ENCODE data around the gene GGCX. TPM values are rescaled to one million over a fixed set of nuclear protein-coding genes. Genes with fewer than 3 reads are reported as not detected.
"Not testable (repeated sequence)": the region's sequence is repeated elsewhere in the genome, so short reads cannot be mapped to it uniquely, and the experiment has no call there.

GGCX gene
- total and polyA plus RNA-seq, 8 donors, result 15.7 to 43.4 (median 27.1) TPM

DNA sequence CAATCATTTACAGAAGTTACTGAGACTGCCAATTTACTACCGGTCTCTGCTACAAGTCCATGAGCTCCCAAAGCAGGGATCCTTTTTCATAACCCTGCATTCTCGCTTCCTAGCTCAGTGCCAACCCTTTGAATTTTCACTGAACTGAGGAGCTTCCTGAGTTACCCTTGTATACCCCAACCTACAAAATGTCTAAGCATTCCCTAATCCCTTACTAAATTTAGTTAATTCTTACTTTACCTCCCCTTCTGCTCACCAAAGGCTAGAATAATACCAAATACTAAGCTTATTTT is 12.7 kb downstream of the GGCX start:
- H3K9me3 ChIP-seq, result no peaks in the 10 kb centered on the region
- H3K4me1 ChIP-seq, result peaks cover 0 to 15% (median 5%) of the 10 kb centered on the region in 3 donors
- 46 to 60% methylated on average over 2 of the region's 2 CpGs for WGBS, 2 donors
- DNase-seq, result no peak
- H3K36me3 ChIP-seq, result peaks cover under 1 to 52% (median 30%) of the 10 kb centered on the region in 3 donors
- no peaks in the 10 kb centered on the region for H3K27me3 ChIP-seq
- intact Hi-C loops (cut with DNase I), result no loop called here
- TF ChIP-seq CTCF (IDR thresholded peaks at IDR 0.05), result no peak
- ATAC-seq, result peak in 1 of 4 donors; percentile 4
- FAIRE-seq, result no peak
- H3K27ac ChIP-seq, result no peak overlapping the region
- H3K4me3 ChIP-seq, result no peak overlapping the region

DNA sequence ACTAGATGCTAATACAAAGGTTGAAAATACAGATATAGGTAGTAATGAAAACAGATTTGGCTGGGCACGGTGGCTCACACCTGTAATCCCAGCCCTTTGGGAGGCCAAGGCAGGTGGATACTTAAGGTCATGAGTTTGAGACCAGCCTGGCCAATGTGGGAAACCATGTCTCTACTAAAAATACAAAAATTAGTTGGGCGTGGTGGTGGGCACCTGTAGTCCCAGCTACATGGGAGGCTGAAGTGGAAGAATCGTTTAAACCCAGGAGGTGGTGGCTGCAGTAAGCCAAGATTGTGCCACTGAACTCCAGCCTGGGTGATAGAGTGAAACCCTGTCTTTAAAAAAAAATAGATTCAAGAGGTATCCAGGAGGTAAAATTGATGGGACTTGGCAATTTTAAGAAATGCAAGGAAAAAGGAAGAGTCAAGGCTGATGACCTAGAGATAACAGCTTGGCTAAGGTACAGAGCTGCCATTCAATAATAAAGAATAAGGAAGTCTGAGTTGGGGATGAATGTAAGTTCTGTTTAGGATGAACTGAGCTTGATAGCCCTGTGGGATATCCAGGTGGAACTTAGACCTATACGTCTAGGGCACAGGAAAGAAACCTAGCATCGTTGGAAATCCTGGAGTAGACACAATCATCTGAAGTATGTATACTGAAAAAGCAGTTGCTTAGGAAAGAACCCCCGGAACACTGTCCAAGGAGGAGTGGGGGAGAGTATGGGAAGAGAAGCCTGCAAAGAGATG is 13.3 kb downstream of the GGCX start:
- intact Hi-C loops (cut with DNase I), result no loop called here
- Histone ChIP-seq H3K9me3 (no peaks in the 10 kb centered on the region), H3K36me3 (peaks cover 6 to 53% (median 33%) of the 10 kb centered on the region in 3 donors), H3K27me3 (no peaks in the 10 kb centered on the region), H3K4me1 (peaks cover 0 to 20% (median 5%) of the 10 kb centered on the region in 3 donors), H3K27ac (no peak overlapping the region), H3K4me3 (no peak overlapping the region)
- TF ChIP-seq CTCF (IDR thresholded peaks at IDR 0.05), result no peak
- DNase-seq (peak in 1 of 6 donors; percentile 69), FAIRE-seq (no peak), ATAC-seq (peak in 1 of 4 donors; percentile 3)
- 39 to 53% methylated on average over 6 of the region's 6 CpGs for WGBS, 2 donors

DNA sequence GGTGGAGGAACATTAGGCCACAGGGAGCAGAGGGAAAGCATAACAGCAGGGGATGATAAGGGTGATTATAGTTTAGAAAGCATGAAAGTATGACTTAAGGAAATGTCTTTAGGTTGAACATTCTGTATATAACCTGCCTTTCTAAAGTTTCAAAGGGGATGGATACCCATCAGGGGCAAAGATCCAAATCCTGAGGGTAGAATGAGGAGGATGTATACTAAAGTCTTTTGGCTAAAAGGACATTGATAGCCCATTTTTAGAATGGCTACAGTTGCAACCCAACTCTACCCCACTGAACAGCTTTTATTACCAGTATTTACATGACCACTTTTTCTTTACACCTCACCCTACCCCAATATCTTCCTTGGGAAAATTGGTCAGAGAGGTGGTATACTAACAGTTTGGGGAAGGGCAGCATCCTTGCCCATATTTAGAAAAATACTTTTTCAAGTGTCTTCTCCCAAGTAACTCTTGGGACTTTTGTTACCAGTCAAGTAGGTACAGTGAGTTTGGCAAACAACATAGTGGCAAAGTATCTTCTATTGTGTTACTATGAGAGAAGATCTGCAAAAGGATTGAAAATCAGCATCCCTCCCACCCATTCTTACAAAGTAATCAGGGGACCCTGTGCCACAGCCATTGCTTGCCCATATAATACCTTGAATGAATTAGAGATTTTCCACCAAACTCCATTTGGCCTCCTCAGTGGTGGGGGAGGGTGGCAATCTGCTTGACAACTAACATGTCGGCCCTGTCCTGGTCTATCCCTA is 14.0 kb downstream of the GGCX start:
- ATAC-seq, result peak in 2 of 4 donors; percentile 9 to 18
- Histone ChIP-seq H3K36me3 (peaks cover 10 to 53% (median 40%) of the 10 kb centered on the region in 3 donors), H3K27me3 (no peaks in the 10 kb centered on the region), H3K27ac (peak overlapping the region in 2 of 4 donors; percentile 11 to 18), H3K4me3 (no peak overlapping the region), H3K4me1 (peaks cover 0 to 28% (median 5%) of the 10 kb centered on the region in 3 donors), H3K9me3 (no peaks in the 10 kb centered on the region)
- 44 to 59% methylated on average over 1 of the region's 1 CpG for WGBS, 2 donors
- intact Hi-C loops (cut with DNase I), result no loop called here
- FAIRE-seq, result no peak
- DNase-seq, result no peak
- no peak for TF ChIP-seq CTCF (IDR thresholded peaks at IDR 0.05)

DNA sequence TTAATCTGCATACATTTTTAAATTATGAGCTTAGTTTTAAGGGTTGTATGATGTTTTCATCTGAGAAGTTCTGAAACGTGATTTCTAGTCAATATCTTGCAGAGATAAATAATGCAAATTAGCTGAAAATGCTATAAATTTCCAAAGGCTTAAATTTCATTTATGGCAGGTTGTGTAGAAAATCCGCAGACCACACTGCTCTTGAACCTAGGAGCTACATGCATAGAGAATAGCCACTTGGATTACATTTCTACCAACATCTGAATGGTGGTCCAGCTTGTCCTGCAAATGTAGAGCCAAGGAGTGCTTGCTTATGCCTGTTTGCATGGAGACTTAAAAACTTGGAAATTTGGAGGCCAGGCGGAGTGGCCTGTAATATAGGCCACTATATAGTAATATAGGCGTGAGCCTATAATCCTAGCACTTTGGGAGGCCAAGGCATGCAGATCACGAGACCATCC is 15.5 kb downstream of the GGCX start:
- Histone ChIP-seq H3K27me3 (no peaks in the 10 kb centered on the region), H3K27ac (peak overlapping the region in 1 of 4 donors; percentile 29), H3K4me1 (peaks cover 0 to 23% (median 5%) of the 10 kb centered on the region in 3 donors), H3K36me3 (peaks cover 15 to 57% (median 48%) of the 10 kb centered on the region in 3 donors), H3K9me3 (no peaks in the 10 kb centered on the region), H3K4me3 (no peak overlapping the region)
- WGBS, 2 donors, result 71 to 77% methylated on average over 5 of the region's 5 CpGs
- DNase-seq (no peak), FAIRE-seq (no peak), ATAC-seq (peak in 1 of 4 donors; percentile 1)
- no peak for TF ChIP-seq CTCF (IDR thresholded peaks at IDR 0.05)
- intact Hi-C loops (cut with DNase I), result no loop called here

DNA sequence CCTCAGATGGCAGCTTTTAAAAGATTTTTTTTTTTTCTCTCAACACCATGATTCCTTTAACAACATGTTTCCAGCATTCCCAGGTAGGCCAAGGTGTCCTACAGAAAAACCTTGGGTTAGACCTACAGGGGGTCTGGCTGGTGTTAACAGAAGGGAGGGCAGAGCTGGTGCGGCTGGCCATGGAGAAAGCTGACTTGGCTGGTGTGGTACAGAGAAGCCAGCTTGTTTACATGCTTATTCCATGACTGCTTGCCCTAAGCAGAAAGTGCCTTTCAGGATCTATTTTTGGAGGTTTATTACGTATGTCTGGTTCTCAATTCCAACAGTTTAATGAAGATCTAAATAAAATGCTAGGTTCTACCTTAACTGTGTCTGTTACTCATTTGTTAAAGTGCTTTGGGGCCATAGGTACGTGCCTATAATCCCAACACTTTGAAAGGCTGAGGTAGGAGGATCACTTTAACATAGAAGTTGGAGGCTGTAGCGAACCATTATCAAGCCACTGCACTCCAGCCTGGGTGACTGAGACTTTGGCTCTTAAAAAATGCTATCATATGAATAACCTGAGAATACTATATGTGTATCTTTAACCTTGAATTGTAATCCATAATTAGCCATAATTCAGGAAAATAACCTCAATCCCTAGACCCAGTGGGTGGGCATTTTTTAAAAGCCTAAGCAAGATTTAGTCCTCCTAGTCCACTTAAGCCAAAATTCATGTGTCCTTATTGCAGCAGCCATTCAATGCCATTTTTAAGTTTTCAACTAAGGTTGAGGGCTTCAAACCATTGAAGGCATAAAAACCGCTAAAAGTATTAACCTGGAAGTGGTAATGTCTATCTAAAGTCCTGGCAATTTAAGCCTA is 16.1 kb downstream of the GGCX start:
- intact Hi-C loops (cut with DNase I); H3K27ac ChIP-seq: not testable (repeated sequence)

GRCh38 chr2:85544254-85544691 is 17.0 kb downstream of the GGCX start:
- FAIRE-seq; intact Hi-C loops (cut with DNase I); H3K27ac ChIP-seq; DNase-seq; H3K27me3 ChIP-seq; H3K9me3 ChIP-seq; ATAC-seq: not testable (repeated sequence)
- Histone ChIP-seq H3K4me1 (peaks cover 0 to 23% (median 5%) of the 10 kb centered on the region in 3 donors), H3K4me3 (peak overlapping the region in 1 of 4 donors; percentile 90), H3K36me3 (peaks cover 15 to 53% (median 53%) of the 10 kb centered on the region in 3 donors)
- WGBS, 2 donors, result 51 to 59% methylated on average over 3 of the region's 3 CpGs

More for the DNA sequence above, 16.1 kb downstream of the GGCX start:
- Histone ChIP-seq H3K36me3 (peaks cover 15 to 58% (median 53%) of the 10 kb centered on the region in 3 donors), H3K4me1 (peaks cover 0 to 23% (median 5%) of the 10 kb centered on the region in 3 donors)
- WGBS, 2 donors, result 72 to 74% methylated on average over 5 of the region's 5 CpGs
- not testable (repeated sequence) for H3K9me3 ChIP-seq, H3K4me3 ChIP-seq, FAIRE-seq, H3K27me3 ChIP-seq, ATAC-seq, DNase-seq

Measured in pancreas (tissue), 10 donors.